ENCODE data around the gene NUP62. TPM values are rescaled to one million over a fixed set of nuclear protein-coding genes. Genes with fewer than 3 reads are reported as not detected.

Gene NUP62
- total and polyA plus RNA-seq, 2 of the 8 experiments (the other 6 are each of a cell fraction or from before 2014, with no cell fraction given): 50.0 to 107 TPM

DNA sequence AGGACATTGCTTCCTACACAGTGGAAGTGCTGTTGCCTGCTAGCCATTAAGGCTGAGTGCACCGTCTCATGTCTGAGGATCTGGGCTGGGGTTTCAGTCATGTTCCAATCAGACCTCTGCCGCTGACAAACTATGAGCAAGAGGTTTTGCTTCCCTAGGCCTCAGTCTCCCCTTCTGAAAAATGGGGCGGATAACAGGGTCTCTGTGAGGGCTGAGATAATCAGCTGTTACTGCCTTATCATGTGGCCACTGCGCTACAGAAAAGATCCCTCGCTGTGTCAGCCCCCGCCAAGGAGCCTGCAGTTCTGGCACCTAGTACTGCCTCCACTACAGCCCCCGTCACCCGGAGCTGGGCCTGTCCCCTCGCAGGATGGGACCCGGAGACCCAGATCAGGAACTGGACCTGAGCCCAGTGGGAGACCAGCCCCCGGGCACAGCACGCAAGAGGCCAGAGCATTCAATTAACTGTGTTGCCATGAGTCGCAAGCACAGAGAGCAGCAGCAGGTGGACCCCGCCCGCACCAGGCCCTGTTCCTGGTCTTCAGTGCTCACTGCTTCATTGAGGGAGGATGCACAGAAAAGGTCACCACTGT is 58.9 kb downstream of the NUP62 start:
- CTCF ChIA-PET (ENCODE audit: partially characterized antibody): interaction anchor here (1.2 kb wide), 1 partner anchor 11 kb away, joined by 3 read pairs; no protein-coding TSS in a partner anchor
- peak overlapping the region; percentile 77 for H3K27ac ChIP-seq (ENCODE audit: low read depth, low read length)
- POLR2A ChIA-PET (ENCODE audit: partially characterized antibody): interaction anchor here (0.8 to 12.4 kb wide), 5 partner anchors 9 to 290 kb away, joined by 3 to 247 read pairs (median 3); partner anchors contain the start of genes NOSIP, PRRG2 and PTOV1

More for the DNA sequence above, 58.9 kb downstream of the NUP62 start:
- H3K9me3 ChIP-seq (ENCODE audit: insufficient read depth in 2 of 2, low read depth in 1 of 2, low read length in 1 of 2): no peaks in the 10 kb centered on the region
- peak overlapping the region; percentile 76; the same call in 1 of the 2 replicates for H4K8ac ChIP-seq (ENCODE audit: extremely low read depth, insufficient read depth, low read length)
- no peaks in the 10 kb centered on the region for H4K20me1 ChIP-seq (replicated peaks in 1 of 2; ENCODE audit: control insufficient read depth in 1 of 2, insufficient read depth in 2 of 2, low read length in 2 of 2)
- FAIRE-seq (no peak), DNase-seq (ENCODE audit: low read depth in 1 of 2, low spot score in 2 of 2) (no peak)
- H3K23ac ChIP-seq (ENCODE audit: insufficient read length): no peak overlapping the region
- WGBS, 2 experiments (ENCODE audit: extremely low coverage in 1 of 2, insufficient coverage in 1 of 2, insufficient read length in 1 of 2, insufficient replicate concordance in 2 of 2, low coverage in 1 of 2, low lambda C conversion rate in 2 of 2, missing lambda C conversion rate in 1 of 2): 93% methylated on average over 15 of the region's 15 CpGs; no CpG with 5 or more reads in 1 of the 2 experiments
- H2BK120ac ChIP-seq (replicated peaks; ENCODE audit: low read depth, low read length): peak overlapping the region; percentile 79
- no peaks in the 10 kb centered on the region; a peak in 1 of 8 replicates for H3K36me3 ChIP-seq (ENCODE audit: control insufficient read depth in 2 of 4, insufficient read depth in 4 of 4, low read length in 3 of 4)
- peaks cover 0 to 16% (median 7%) of the 10 kb centered on the region in 4 experiments; a peak in 5 of 7 replicates for H3K4me1 ChIP-seq (replicated peaks in 1 of 4; ENCODE audit: control insufficient read depth in 3 of 4, insufficient read depth in 4 of 4, low read length in 3 of 4)
- H3K56ac ChIP-seq (replicated peaks; ENCODE audit: insufficient read length, low read depth, low read length): no peak overlapping the region
- peak overlapping the region; percentile 93 for H4K91ac ChIP-seq (replicated peaks; ENCODE audit: insufficient read length, low read length)
- peak overlapping the region; percentile 45 to 70 (median 56) for H3K4me3 ChIP-seq (ENCODE audit: extremely low read depth in 1 of 4, insufficient read depth in 2 of 4, low read depth in 3 of 4, low read length in 4 of 4)
- peak overlapping the region; percentile 83 to 96 for H3K4me2 ChIP-seq (ENCODE audit: insufficient read depth in 1 of 2, low read depth in 2 of 2, low read length in 2 of 2)
- H2BK12ac ChIP-seq (ENCODE audit: low read depth, low read length): peak overlapping the region; percentile 96
- H2BK20ac ChIP-seq (ENCODE audit: low read length): no peak overlapping the region
- peak overlapping the region; percentile 99 for H2AK5ac ChIP-seq (ENCODE audit: low read depth, low read length)
- H3K23me2 ChIP-seq (ENCODE audit: low read depth, low read length): peaks cover 17% of the 10 kb centered on the region
- peak overlapping the region; percentile 90; the same call in 1 of the 2 replicates for H3K18ac ChIP-seq (ENCODE audit: extremely low read depth, low read length)
- peaks cover 10% of the 10 kb centered on the region for H3K79me1 ChIP-seq (ENCODE audit: low read depth, low read length)
- H3K14ac ChIP-seq (ENCODE audit: insufficient read length): no peak overlapping the region
- TF ChIP-seq KDM5A (IDR thresholded peaks at IDR 0.05; ENCODE audit: low read length) (no peak), SIN3A (conservative IDR thresholded peaks at IDR 0.05 in 1 of 2, IDR thresholded peaks at IDR 0.05 in 1 of 2; ENCODE audit: low read depth in 1 of 2, low read length in 2 of 2) (no peak), KDM1A (IDR thresholded peaks at IDR 0.05; ENCODE audit: borderline replicate concordance, low read length) (no peak), SP1 (IDR thresholded peaks at IDR 0.05; ENCODE audit: low read depth, low read length) (no peak), ZNF274 (IDR thresholded peaks at IDR 0.05; ENCODE audit: borderline replicate concordance, extremely low read depth, low read length) (no peak), MAFK (IDR thresholded peaks at IDR 0.05; ENCODE audit: low read depth, low read length) (no peak), RAD21 (IDR thresholded peaks at IDR 0.05 in 1 of 2, conservative IDR thresholded peaks at IDR 0.05 in 1 of 2; ENCODE audit: low read depth in 2 of 2, low read length in 2 of 2) (no peak), BRCA1 (IDR thresholded peaks at IDR 0.05; ENCODE audit: low read depth, low read length) (no peak), TBP (IDR thresholded peaks at IDR 0.05; ENCODE audit: low read depth, low read length) (no peak), JUND (IDR thresholded peaks at IDR 0.05; ENCODE audit: low read length) (no peak)
- peak overlapping the region; percentile 98 for H2BK15ac ChIP-seq (ENCODE audit: low read length)
- peak overlapping the region; percentile 94 for H2BK5ac ChIP-seq (ENCODE audit: low read depth, low read length)
- no peak overlapping the region for H2AFZ ChIP-seq (ENCODE audit: low read length)
- peak overlapping the region in 3 of 4 experiments; percentile 57 to 79 (median 72); a peak in 6 of 7 replicates for H3K9ac ChIP-seq (replicated peaks in 1 of 4; ENCODE audit: extremely low read depth in 1 of 4, low read depth in 3 of 4, low read length in 3 of 4)
- no peaks in the 10 kb centered on the region for H3K27me3 ChIP-seq (replicated peaks in 1 of 4; ENCODE audit: control insufficient read depth in 3 of 4, extremely low read depth in 1 of 4, insufficient read depth in 3 of 4, low read length in 3 of 4)
- H3K4ac ChIP-seq (replicated peaks; ENCODE audit: insufficient read length, low read depth, low read length): peak overlapping the region; percentile 95
- H3K79me2 ChIP-seq (ENCODE audit: control insufficient read depth in 1 of 2, insufficient read depth in 2 of 2, low read length in 2 of 2): peaks cover 0 to 24% of the 10 kb centered on the region in 2 experiments; a peak in 2 of 4 replicates
- H4K5ac ChIP-seq (ENCODE audit: insufficient read length, low read depth, low read length): peak overlapping the region; percentile 75

Measured in H1 (cell line).